Fibroblast of the conjunctiva (primary cell): ENCODE results near the gene PLCL1.
A peak's percentile ranks its signal among the peaks of the same experiment; 100 is the strongest.

ENCODE experiments used
- DNase-seq: peaks from one replicate; pipeline ENCODE4 v3.0.0-alpha.2; 2010; ENCODE audit warnings: low read depth

Gene PLCL1

GRCh38 chr2:197888321-197888720 is 83.9 kb downstream of the PLCL1 start:
- no peak for DNase-seq

DNA sequence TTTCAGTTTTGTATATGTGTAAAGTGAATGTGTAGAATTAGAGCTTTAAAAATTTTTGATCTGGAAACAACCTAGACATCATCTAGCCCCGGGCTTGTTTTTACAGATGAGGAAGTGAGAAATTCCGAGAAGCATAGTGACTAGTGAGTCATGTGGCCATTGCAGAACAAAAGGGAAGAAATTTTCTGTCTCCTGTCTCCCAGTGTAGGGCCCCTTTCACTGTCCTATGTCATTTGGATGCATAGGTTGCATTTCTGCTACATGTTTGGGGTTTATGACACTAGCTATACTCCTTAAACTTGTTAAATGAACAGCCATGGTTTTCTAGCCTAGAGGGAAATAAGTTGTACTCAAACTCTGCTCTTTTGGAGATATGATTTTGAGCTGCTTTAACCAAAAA is 84.6 kb downstream of the PLCL1 start:
- no peak for DNase-seq

DNA sequence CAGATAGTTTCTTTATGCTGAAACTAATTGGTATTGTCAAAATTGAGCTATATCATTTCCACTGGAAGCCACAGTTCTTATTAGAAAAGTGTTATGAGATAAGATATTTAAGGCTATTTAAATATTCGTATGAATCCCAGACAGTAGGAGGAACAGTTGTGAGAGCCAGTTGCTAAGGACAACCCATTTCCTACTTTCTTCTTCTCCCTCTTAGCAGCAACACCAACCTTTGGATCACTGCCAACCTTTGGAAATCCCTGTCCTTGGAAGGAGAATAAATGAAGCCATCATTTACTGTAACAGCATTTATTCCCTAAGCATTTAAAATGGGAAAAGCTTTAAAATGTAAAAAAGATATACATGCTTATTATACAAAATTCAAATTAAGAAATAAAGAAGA is 85.8 kb downstream of the PLCL1 start:
- DNase-seq, result no peak

DNA sequence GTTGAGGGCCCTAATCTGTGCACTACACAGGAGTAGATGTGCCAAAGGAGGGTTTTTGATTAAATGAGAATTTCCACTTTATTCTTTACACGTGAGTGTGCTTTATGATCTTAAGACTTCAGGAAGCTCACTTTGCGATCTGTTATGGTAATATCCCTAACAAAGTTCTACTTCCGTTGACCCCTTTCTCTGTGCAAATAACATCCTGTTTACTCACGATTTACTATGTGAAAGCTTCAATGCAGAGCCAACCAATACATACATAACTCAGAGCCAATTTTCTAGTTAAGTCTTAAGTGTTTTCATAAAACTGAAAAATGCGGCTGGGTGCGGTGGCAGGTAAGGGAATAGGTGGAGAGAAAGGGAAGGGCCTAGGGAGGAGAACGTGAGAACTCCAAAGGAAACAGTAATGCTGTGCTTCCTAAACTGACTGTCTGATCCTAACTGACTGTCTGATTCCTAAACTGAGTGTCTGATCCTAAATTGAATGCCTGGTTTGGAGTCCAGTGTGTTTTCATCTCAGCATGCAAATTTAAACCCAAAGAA is 87.6 kb downstream of the PLCL1 start:
- DNase-seq, result no peak

DNA sequence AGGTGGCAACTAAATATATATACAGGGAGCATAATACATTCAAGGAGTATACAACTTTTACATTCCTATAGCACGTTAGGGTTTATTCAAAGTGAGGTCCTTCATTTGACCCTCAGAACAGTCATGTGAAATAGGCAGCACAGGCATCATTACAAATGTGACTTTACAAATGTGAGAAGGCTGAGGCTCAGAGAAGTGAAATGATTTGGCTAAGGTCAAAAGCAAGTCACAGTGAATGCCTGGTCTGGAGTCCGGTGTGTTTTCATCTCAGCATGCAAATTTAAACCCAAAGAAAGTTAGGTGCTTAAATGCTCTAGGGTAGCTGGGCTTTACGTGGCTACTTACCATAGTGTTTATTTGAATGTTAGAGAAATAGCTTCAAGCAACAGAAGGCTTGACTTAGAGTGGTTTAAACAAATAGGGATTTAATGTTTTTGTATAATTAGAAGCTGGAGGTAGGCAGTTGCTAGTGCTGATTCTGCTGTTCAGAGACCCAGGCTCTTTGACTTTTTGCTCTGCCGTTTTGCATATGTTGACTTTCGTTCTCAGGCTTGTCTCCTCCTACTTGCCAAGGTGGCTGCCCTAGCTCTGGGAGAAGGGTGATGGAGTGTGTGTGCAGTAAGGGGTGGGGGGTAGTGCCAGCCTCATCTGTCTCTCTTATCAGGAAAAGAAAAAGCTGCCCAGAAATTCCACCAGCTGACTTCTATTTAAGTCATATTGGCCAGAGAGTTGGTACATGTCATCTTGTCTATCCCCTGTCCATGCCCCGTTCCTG is 89.2 kb downstream of the PLCL1 start:
- DNase-seq, result no peak

DNA sequence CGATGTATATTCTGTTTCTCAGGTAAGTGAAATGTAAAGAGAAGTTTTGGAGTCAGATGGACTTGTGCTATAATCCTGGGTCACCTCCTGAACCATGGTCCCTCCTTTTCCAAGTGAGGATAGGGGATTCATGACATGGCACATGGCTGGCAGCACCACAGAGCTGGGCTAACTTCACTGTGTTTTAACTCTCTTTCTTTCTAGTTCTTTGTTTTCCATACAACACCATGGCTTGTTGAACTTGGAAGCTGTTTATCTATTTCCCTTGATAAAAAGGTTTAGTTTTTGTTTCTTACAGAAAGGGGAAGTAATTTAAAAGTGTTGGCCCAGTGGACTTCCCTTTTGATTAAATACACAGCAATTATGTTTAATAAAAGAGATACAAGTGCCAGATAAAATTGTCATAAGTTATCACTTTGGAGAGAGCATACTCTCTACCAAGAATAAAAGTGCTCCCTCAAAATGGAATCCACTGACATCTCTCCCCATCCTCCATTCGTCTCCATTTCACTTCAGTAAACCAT is 90.4 kb downstream of the PLCL1 start:
- DNase-seq, result no peak

DNA sequence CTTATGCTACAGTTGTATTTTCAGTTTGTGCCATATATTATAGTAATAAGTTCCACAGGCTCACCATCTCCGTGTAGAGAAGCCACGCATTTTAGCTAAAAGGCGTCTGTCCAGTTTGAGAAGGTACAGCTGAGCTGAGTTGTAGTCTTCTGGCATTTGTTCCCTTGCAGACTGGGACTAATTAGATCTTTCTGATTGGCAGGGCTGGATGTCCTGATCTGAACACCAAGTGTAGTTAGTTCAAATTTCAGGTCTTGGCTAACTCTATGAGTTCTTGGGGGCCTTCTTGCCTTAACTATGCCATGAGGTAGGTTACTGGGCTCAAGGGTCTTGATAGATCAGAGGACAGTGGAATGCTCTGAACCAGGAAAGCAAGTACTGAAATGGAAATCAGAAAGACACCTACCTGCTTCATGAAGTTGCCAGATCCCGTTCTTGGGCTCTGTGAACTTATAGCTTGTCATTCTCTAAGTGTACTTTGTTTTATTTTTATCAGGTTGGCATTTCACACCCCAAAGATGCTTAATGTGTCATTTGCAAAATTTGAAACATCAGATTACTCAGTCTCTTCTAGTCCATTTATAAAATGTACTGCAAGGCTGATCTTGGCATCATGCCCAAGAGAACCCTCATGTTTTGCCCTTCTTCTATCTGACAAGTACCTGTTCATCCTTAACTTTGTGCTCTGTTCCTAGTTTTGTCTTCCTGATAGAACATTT is 93.7 kb downstream of the PLCL1 start:
- no peak for DNase-seq

DNA sequence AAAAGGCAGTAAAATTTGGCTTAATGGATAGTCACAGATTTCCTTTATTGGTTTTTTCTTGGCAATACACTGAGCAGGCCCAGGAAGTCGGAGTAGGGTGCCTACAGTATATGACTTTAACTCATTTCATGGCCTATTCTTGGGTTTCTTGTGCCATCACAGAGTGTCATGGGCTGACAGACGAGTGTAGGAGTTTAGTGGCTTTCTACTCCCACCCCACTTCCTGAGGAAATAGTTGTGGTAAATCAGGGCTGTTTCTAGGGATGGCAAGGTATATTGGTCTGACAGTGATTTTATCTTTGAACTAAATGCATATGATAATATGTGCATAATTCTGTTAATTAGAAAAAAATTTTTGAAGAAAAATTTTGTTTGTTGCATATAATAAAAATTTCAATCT is 100.1 kb downstream of the PLCL1 start:
- DNase-seq, result no peak

GRCh38 chr2:197908156-197908555 is 103.8 kb downstream of the PLCL1 start:
- no peak for DNase-seq

DNA sequence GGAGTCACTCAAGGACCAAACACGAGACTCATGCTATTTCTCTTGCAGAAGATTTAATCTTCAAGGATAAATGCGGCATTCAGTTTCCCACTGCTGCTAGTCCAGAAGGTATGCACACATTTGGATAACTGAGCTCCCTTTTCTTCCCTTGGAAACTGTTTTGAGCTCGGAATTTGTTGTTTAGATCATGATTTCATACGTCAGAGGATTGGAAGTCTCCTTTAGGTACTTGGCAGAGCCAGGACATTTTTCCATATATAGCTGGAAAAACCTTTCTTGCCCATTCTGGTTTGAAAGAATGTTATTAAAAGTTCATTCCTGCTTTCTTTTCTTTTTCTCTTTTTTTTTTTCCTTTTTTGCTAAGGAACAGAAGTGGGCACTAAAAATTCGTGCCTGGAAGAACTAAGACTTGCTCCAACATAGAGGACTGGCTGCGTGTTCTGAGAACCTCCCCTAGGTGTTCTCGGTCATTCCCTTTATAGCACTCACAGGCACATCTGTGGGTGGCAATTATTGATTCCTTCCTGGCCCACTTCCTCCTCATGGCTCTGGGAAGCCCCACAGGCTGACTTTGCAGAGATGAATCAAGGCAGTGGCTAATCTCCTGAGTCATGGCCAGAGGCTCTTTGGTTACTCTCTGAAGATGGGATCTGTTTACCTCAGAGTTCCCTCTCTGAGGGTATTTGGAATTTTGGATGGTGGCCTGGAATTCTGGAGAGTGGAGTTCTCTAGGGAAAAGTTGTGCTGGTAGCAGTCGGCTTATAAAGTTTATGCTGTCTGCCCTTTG is 104.8 kb downstream of the PLCL1 start:
- peak; percentile 2 for DNase-seq

DNA sequence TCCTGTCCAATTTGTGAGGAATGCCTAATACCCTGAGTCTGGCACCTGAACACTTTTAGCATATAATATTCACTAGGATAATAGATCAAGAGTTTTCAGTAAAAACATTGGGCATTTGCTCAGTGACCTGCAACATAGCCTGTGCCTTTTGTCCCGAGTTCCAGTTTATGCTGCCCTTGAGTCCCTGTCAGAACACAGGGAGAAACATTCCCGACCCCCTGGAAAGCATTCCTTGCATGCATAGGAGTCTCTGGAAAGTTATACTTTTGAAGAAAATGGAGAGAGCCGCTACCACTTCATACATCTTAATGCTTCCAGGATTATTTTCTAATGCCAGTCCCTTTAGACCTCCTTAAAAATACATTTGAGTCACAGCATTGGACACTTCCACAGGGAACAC is 107.3 kb downstream of the PLCL1 start:
- DNase-seq, result no peak

DNA sequence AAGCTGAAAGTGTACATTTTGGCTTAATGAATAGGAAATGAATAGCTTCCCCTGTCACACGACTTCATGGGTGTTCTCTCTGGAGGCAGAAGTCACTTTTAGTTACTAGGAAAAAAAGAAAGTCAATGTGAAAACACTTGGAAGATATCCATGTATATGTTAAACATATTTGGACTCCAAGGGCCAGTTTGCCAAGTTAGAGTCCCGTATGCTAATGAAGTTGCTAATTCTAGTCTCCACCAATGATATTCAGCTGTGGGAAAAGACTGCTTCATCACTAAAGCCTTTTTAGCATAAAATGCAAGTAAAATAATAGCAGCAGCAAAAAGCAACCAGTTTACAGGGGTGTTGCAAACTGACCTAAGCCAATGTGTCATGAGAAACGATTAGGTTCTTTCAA is 108.7 kb downstream of the PLCL1 start:
- DNase-seq, result no peak

DNA sequence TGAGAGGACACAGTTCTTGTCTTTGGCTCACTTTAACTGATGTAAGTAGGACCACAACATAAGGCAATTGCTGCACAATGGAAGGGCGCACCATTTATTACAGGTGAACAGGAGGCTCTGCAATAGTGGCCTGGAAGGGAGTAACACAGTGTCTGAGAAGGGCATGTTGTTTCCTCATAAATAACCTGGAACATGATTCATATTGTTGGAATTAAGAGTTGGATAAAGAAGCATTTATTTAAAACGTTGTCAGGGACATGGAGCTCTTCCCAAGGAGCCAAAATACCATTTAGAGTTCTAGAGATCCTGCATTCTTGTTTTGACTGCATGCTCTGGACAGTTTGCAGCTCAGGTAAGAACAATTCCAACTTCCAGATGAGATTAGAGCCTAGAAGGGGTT is 110.4 kb downstream of the PLCL1 start:
- no peak for DNase-seq

GRCh38 chr2:197915548-197916265 is 111.3 kb downstream of the PLCL1 start:
- peak; percentile 5 for DNase-seq

GRCh38 chr2:197919487-197919886 is 115.1 kb downstream of the PLCL1 start:
- DNase-seq, result no peak

DNA sequence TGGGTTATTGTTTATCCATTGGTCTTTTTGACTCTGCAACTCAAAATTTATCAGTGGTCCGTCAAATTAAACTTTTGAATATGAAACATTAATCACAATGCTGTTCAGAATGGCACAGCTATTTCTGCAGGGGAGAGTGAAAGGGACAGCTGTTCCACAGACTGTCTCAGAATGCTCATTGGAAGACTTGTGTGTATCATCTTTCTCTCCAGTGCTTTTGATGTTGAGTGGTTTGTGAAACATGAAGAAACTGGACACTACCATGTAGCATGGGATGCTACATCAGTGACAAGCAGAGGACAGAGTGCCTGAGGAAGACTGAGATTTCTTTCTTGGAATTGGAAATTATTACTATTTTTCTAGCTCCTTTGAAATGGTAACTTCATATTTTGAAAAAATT is 115.7 kb downstream of the PLCL1 start:
- no peak for DNase-seq

DNA sequence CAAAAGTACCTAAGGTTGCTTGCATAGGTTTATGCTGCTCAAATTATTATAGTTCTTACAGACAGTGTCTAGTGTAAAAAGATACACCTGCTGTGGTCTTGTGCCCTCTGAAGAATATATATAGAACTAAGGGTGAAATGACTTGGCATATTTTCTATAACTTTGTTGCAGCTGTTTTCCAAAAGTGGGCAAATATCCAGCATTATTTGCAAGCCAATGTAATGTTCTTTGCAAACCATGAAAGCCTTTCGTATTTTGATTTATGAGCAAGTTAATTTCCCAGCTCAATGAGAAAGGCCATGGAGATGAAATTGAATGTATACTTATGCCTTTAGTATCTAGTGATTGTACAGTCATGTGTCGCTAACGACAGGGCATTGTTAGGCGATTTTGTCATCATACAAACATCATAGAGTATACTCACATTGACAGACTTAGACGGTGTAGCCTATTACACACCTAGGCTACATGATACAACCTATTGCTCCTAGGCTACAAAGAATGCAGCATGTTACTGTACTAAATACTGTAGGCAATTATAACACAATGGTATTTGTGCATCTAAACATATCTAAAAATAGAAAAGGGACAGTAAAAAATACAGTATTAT is 116.3 kb downstream of the PLCL1 start:
- no peak for DNase-seq

GRCh38 chr2:197924483-197924882 is 120.1 kb downstream of the PLCL1 start:
- DNase-seq, result no peak

DNA sequence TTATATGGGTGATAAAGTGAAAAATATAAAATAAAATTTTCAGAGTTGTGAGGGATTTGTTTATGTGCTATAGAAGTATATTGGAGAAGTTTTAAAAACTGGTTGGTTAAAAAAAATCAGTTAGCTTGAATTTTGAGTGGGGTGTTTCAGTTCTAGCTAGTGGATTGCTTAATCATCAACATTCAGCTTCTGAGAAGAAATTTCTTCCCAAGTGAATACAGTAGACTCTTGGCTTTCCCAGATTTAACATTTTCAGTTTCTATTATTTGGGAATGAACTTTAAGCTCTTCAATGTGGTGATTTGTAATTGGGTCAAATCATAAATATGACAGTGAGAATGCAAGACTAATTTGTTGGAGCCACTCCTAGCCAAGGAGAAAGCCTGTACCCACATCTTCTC is 120.8 kb downstream of the PLCL1 start:
- no peak for DNase-seq

DNA sequence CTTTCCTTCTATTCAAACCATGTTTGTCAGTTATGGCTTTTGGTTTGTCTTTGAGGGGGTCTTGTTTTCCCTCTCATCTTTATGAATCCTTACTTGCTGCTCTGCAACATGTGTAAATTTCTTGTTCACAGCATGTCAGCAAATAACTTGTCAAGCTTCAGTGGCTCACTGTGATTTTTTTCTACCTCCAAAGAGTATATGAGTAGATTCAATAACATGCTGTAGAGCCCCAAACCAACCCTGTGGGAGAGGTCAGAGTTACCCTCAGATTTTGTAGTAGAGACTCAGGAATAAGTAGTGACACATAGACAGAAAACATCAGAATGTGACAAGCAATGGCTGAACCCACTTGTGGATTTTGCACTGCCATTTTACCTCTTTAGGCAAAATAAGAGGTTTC is 121.6 kb downstream of the PLCL1 start:
- no peak for DNase-seq

DNA sequence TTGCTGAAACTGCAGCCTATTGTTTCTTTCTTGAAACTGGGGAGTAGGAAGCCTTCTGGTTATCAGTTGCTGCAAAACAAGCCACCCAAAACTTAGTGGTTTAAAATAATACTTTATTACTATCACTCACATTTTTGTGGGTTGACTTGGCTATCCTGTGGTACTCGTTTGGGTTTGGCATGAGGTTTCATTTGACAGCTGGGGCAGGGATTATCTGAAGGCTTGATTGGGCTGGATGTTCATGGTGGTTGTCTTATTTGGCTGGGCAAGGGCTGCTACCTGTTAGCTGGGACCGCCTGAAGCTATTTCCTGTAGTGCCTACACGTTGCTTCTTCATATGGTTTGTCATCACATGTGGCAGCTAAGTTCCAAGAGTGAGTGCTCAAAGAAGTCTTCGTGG is 122.3 kb downstream of the PLCL1 start:
- no peak for DNase-seq
